K562 (cell line): Measurements from ENCODE around the gene NECTIN2. TPM values are rescaled to one million over a fixed set of nuclear protein-coding genes. Genes with fewer than 3 reads are reported as not detected.

Experiments
- ATAC-seq: fragments of 200-7000 bp; cut with Tn5 transposase; 3 replicates; pipeline ENCODE4 v1.9.1; 2020; ENCODE audit warnings: moderate library complexity
- BruUV-seq: library from RNA; stranded (reverse); fragments of 400-500 nt; replicated peaks from 2 replicates; lab custom pipeline; 2021; lab: Mats Ljungman, UMichigan
- CTCF ChIA-PET: fragments of 300-600 bp; formaldehyde crosslinking; extraction: SDS; loops from one replicate; lab custom pipeline; 2021; ENCODE audit warnings: low intra/inter-chr PET ratio; lab: Yijun Ruan, JAX
- POLR2A ChIA-PET: fragments of 300-600, 350-650 bp; sonication (Branson Sonifier 250); formaldehyde crosslinking; extraction: SDS; loops from one replicate; lab custom pipeline; 2021; ENCODE audit warnings: antibody characterized with exemption, inconsistent platforms; lab: Yijun Ruan, JAX
- DNase-seq, 4 experiments: peaks; one replicate each; pipeline versions ENCODE4 v3.0.0 to v3.0.0-alpha.2; 2011 to 2018; ENCODE audit warnings: low spot score in 3 of 4, mixed read lengths in 3 of 4; ENCODE audit errors: extremely low read depth in 1 of 4
- FAIRE-seq: peaks from 2 replicates; lab custom pipeline; 2011; peaks lifted over from hg19 to GRCh38; lab: Jason Lieb, UNC
- H2AFZ ChIP-seq: 2 replicates; pipeline ENCODE4 v1.6.0; 2011; ENCODE audit warnings: low read depth, low read length, control low read depth, inconsistent platforms
- H3K27ac ChIP-seq: fragments of 200-600 bp; 3 replicates; pipeline ENCODE4 v1.8.0; 2011; ENCODE audit warnings: low read depth, mild to moderate bottlenecking, control low read depth, inconsistent platforms, low read length, moderate library complexity, mixed read lengths; ENCODE audit errors: extremely low read depth
- H3K27me3 ChIP-seq, 2 experiments: fragments of 300-600 bp in 1 of 2; 2 replicates in 1 of 2; 3 replicates in 1 of 2; pipeline versions ENCODE4 v1.6.0 to v1.8.0; 2011; ENCODE audit warnings: inconsistent platforms in 2 of 2, low read length in 2 of 2, mild to moderate bottlenecking in 1 of 2, mixed read lengths in 1 of 2, moderate library complexity in 1 of 2; ENCODE audit not compliant: control insufficient read depth in 2 of 2, insufficient read depth in 2 of 2
- H3K36me3 ChIP-seq: fragments of 300-600 bp; 3 replicates; pipeline ENCODE4 v1.8.0; 2011; ENCODE audit warnings: mild to moderate bottlenecking, low read length, inconsistent platforms; ENCODE audit not compliant: control insufficient read depth, insufficient read depth
- H3K4me1 ChIP-seq, 2 experiments: fragments of 200-600 bp in 1 of 2; replicated peaks in 1 of 2; 2 replicates in 1 of 2; 3 replicates in 1 of 2; pipeline versions ENCODE4 v1.5.1 to v1.8.0; 2011; ENCODE audit warnings: inconsistent platforms in 2 of 2, low read length in 2 of 2, mild to moderate bottlenecking in 1 of 2, mixed read lengths in 1 of 2, moderate library complexity in 1 of 2; ENCODE audit not compliant: control insufficient read depth in 2 of 2, insufficient read depth in 2 of 2
- H3K4me2 ChIP-seq: 2 replicates; pipeline ENCODE4 v1.6.1; 2011; ENCODE audit warnings: low read length, control low read depth, inconsistent platforms, mixed read lengths; ENCODE audit not compliant: insufficient read depth
- H3K4me3 ChIP-seq: fragments of 200-600 bp; sonication (generic), shearing (Covaris generic); 2 replicates; pipeline ENCODE4 v1.5.1; 2016; ENCODE audit warnings: control low read depth, inconsistent platforms
- H3K79me2 ChIP-seq: fragments of 200-600 bp; 3 replicates; pipeline ENCODE4 v1.8.0; 2011; ENCODE audit warnings: low read length, inconsistent platforms; ENCODE audit not compliant: control insufficient read depth, insufficient read depth
- H3K9ac ChIP-seq, 2 experiments: 2 replicates each; pipeline versions ENCODE4 v1.6.0 to v1.6.1; 2011; ENCODE audit warnings: low read depth in 2 of 2, low read length in 2 of 2, control low read depth in 1 of 2, inconsistent platforms in 1 of 2, mild to moderate bottlenecking in 1 of 2, mixed read lengths in 1 of 2; ENCODE audit not compliant: insufficient read depth in 1 of 2
- H3K9me1 ChIP-seq: one replicate; pipeline ENCODE4 v1.6.0; 2011; ENCODE audit warnings: inconsistent platforms, mild to moderate bottlenecking, low read length, moderate library complexity; ENCODE audit not compliant: control insufficient read depth, insufficient read depth
- H3K9me3 ChIP-seq: replicated peaks from 2 replicates; pipeline ENCODE4 v1.5.1; 2011; ENCODE audit warnings: low read depth, low read length, inconsistent platforms; ENCODE audit not compliant: control insufficient read depth, insufficient read depth
- H4K20me1 ChIP-seq: replicated peaks from 2 replicates; pipeline ENCODE4 v1.6.1; 2011; ENCODE audit warnings: low read length, inconsistent platforms, mixed read lengths; ENCODE audit not compliant: control insufficient read depth, insufficient read depth
- BCL6 ChIP-seq: fragments of 250-450 bp; sonication (Bioruptor Pico); IDR thresholded peaks from 2 replicates; pipeline ENCODE4 v1.4.0; 2020
- CHCHD3 ChIP-seq: fragments of 250-450 bp; sonication (Bioruptor Pico); IDR thresholded peaks from 2 replicates; pipeline ENCODE4 v2.1.2; 2022; ENCODE audit warnings: mild to moderate bottlenecking
- ESRRA ChIP-seq: fragments of 450-650 bp; IDR thresholded peaks from 2 replicates; pipeline ENCODE4 v1.6.1; 2014; ENCODE audit warnings: low read depth, mild to moderate bottlenecking, moderate library complexity, borderline replicate concordance
- ETV6 ChIP-seq, 3 experiments: fragments of 150-350 bp in 1 of 3; sonication (generic) in 1 of 3; formaldehyde crosslinking in 1 of 3; IDR thresholded peaks; 2 replicates each; pipeline versions ENCODE4 v1.6.1 to v1.8.0; 2014 to 2022; ENCODE audit warnings: borderline replicate concordance in 2 of 3, low read depth in 2 of 3, antibody characterized with exemption in 1 of 3, low read length in 1 of 3, mild to moderate bottlenecking in 1 of 3, missing genetic modification reagents in 1 of 3
- HCFC1 ChIP-seq: IDR thresholded peaks from 2 replicates; pipeline ENCODE4 v1.6.1; 2012; ENCODE audit warnings: low read depth, low read length, improper control_type of control experiment
- JUND ChIP-seq, 2 experiments: IDR thresholded peaks; 2 replicates in 1 of 2; 3 replicates in 1 of 2; pipeline ENCODE4 v1.6.1; 2011; ENCODE audit warnings: borderline replicate concordance in 2 of 2, low read depth in 2 of 2, low read length in 2 of 2, improper control_type of control experiment in 1 of 2, missing biosample characterization in 1 of 2, missing genetic modification characterization in 1 of 2, missing genetic modification reagents in 1 of 2
- NRF1 ChIP-seq, 2 experiments: fragments of 450-650 bp; IDR thresholded peaks in 1 of 2; conservative IDR thresholded peaks in 1 of 2; 2 replicates each; pipeline ENCODE4 v1.6.1; 2014; ENCODE audit warnings: mild to moderate bottlenecking in 2 of 2
- POLR3G ChIP-seq: IDR thresholded peaks from 2 replicates; pipeline ENCODE4 v1.6.1; 2011; ENCODE audit not compliant: insufficient read length, insufficient replicate concordance; ENCODE audit errors: extremely low read depth
- PYGO2 ChIP-seq: fragments of 450-650 bp; IDR thresholded peaks from 2 replicates; pipeline ENCODE4 v1.6.1; 2016; ENCODE audit warnings: mild to moderate bottlenecking, missing genetic modification characterization, moderate library complexity, missing compliant biosample characterization
- RBM14 ChIP-seq: fragments of 200-400 bp; formaldehyde crosslinking; IDR thresholded peaks from 2 replicates; pipeline ENCODE4 v1.6.1; 2018; ENCODE audit warnings: low read depth, mild to moderate bottlenecking, low read length, moderate library complexity, borderline replicate concordance; ENCODE audit not compliant: insufficient read depth
- STAG1 ChIP-seq: sonication (generic); formaldehyde crosslinking; IDR thresholded peaks from 2 replicates; pipeline ENCODE4 v1.5.0; 2020; ENCODE audit warnings: missing genetic modification reagents, borderline replicate concordance
- TAF1 ChIP-seq: IDR thresholded peaks from 2 replicates; pipeline ENCODE4 v1.6.1; 2011; ENCODE audit warnings: mild to moderate bottlenecking, low read length, moderate library complexity; ENCODE audit not compliant: insufficient read depth, control insufficient read depth, severe bottlenecking; ENCODE audit errors: extremely low read depth
- TEAD1 ChIP-seq, 2 experiments: fragments of 450-650 bp in 1 of 2; sonication (generic) in 1 of 2; formaldehyde crosslinking; IDR thresholded peaks; 2 replicates each; pipeline versions ENCODE4 v1.4.0 to v1.8.0; 2020 to 2022; ENCODE audit warnings: mild to moderate bottlenecking in 2 of 2, missing genetic modification reagents in 1 of 2
- ZNF512 ChIP-seq: IDR thresholded peaks from 2 replicates; pipeline ENCODE4 v1.6.1; 2016; ENCODE audit warnings: missing genetic modification characterization, missing compliant biosample characterization
- WGBS: fragments of 100-300 bp; shearing (Covaris generic); methylation state at CpG from one replicate; pipeline ENCODE4 v1.1.6; 2016; ENCODE audit warnings: low coverage, mixed read lengths; ENCODE audit not compliant: insufficient coverage; ENCODE audit errors: missing lambda C conversion rate; 5-methylcytosine and 5-hydroxymethylcytosine counted together
- in situ Hi-C: fragments of 300-500 bp; cut with MboI; formaldehyde crosslinking; loops from 4 replicates; pipeline ENCODE4 v1.15.0; 2018; ENCODE audit warnings: inconsistent platforms, mixed read lengths
- intact Hi-C: fragments of 100-400 bp; cut with micrococcal nuclease; formaldehyde crosslinking; loops from 2 replicates; pipeline ENCODE4 v1.14.2; 2022
- polyA plus RNA-seq, 8 experiments: library from polyadenylated mRNA; depleted of rRNA in 4 of 8; stranded (reverse) in 5 of 8; unstranded in 3 of 8; fragments of >200 nt; fragmentation: Nextera tagmentation in 2 of 8; fragmentation: Illumina TruSeq in 1 of 8; extraction: Ambion mirVana in 2 of 8; extraction: Trizol in 1 of 8; gene quantifications; 2 replicates each; pipeline versions ENCODE4 v1.2.1 to v1.2.3, GENCODE V29; 2011 to 2014; ENCODE audit warnings: inconsistent platforms in 1 of 8, missing spikeins in 1 of 8
- total RNA-seq, 7 experiments: library from RNA; depleted of rRNA in 6 of 7; stranded (reverse); fragments of >200 nt in 6 of 7; fragmentation: Illumina TruSeq in 2 of 7; extraction: Trizol in 2 of 7; gene quantifications; 2 replicates each; pipeline versions ENCODE4 v1.2.1 to v1.2.3, GENCODE V29; 2011 to 2021; ENCODE audit warnings: low replicate concordance in 1 of 7
- TF ChIP-seq, protein P1 (sequence below): sonication (generic); formaldehyde crosslinking; IDR thresholded peaks from 2 replicates; pipeline ENCODE4 v1.8.1; 2023; ENCODE audit warnings: mild to moderate bottlenecking, missing genetic modification reagents

NECTIN2 gene
- total and polyA plus RNA-seq, 9 of the 15 experiments (the other 6 are each of a cell fraction or from before 2014, with no cell fraction given): 3.9 to 94.9 (median 34.9) TPM

DNA sequence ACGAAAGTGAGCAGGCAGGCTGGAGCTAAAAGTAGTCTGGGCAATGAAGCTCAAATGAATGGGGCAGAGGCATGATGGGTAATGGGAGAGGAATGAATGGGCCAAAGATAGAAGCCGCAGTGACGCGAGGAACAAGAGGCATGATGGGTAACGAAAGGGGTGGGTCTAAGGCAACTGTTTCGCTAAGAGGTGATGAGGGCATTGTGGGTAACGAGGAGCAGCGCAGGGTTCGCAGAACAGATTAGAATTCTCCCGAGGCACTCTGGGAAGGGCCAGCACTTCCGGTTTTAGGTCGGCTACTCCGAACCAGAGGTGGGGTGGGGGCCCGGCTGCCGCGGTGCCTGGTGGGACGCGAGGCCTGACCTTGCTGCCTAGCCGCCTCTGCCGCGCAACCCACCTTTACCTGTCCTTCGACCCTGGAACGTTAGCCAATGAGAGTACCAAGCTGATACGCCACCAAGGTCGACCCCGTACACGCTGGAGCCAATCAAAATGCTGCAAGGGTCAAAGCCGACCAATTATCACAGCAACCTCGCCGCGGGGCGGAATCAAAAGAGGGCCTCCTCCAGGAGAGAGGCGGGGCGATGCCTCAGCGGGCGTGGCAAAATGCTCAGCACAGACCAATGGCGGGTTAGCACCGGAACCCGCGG lies 44.4 kb downstream of the NECTIN2 start:
- POLR2A ChIA-PET: interaction anchor here (0.5 to 1.8 kb wide), 21 partner anchors 9 to 549 kb away, joined by 3 to 9 read pairs (median 4); partner anchors contain the start of genes APOE and NECTIN2
- H3K9me1 ChIP-seq: no peaks in the 10 kb centered on the region
- H3K9ac ChIP-seq: peak overlapping the region; percentile 81 to 88; a peak in 3 of 4 replicates
- no peaks in the 10 kb centered on the region for H3K27me3 ChIP-seq
- FAIRE-seq: peak; percentile 100
- peaks cover 6% of the 10 kb centered on the region; the same call in 1 of the 2 replicates for H4K20me1 ChIP-seq
- peaks cover 17 to 33% of the 10 kb centered on the region in 2 experiments for H3K4me1 ChIP-seq
- peak overlapping the region; percentile 88 for H2AFZ ChIP-seq
- intact Hi-C loops (loop anchor here (2.0 kb wide), 2 partner anchors 24 to 46 kb away; partner anchors contain the start of gene APOC1), in situ Hi-C loops (loop anchor here (10.0 kb wide), 1 partner anchor 164 kb away; no protein-coding TSS in a partner anchor)
- H3K4me3 ChIP-seq: peak overlapping the region; percentile 46
- under 1% methylated on average over 39 of the region's 40 CpGs for WGBS
- peak overlapping the region; percentile 94 for H3K4me2 ChIP-seq
- CTCF ChIA-PET: no interaction called here
- DNase-seq: peak; percentile 93 to 100 (median 96)
- no peaks in the 10 kb centered on the region; the same call in 1 of the 2 replicates for H3K9me3 ChIP-seq
- H3K27ac ChIP-seq: peak overlapping the region; percentile 96
- peak; percentile 93 for ATAC-seq
- BruUV-seq: no TSS peak
- peaks cover 43% of the 10 kb centered on the region for H3K79me2 ChIP-seq
- peaks cover 52% of the 10 kb centered on the region for H3K36me3 ChIP-seq
- TF ChIP-seq, protein P1, sequence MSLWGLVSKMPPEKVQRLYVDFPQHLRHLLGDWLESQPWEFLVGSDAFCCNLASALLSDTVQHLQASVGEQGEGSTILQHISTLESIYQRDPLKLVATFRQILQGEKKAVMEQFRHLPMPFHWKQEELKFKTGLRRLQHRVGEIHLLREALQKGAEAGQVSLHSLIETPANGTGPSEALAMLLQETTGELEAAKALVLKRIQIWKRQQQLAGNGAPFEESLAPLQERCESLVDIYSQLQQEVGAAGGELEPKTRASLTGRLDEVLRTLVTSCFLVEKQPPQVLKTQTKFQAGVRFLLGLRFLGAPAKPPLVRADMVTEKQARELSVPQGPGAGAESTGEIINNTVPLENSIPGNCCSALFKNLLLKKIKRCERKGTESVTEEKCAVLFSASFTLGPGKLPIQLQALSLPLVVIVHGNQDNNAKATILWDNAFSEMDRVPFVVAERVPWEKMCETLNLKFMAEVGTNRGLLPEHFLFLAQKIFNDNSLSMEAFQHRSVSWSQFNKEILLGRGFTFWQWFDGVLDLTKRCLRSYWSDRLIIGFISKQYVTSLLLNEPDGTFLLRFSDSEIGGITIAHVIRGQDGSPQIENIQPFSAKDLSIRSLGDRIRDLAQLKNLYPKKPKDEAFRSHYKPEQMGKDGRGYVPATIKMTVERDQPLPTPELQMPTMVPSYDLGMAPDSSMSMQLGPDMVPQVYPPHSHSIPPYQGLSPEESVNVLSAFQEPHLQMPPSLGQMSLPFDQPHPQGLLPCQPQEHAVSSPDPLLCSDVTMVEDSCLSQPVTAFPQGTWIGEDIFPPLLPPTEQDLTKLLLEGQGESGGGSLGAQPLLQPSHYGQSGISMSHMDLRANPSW (CRISPR knock-in tag): 0 out of 2 replicates have a peak, but pooled peaks have one; percentile 46
- TF ChIP-seq ZNF512 (tag) (no peak), TAF1 (peak; percentile 82), POLR3G (no peak), JUND (IDR thresholded peaks at IDR 0.05; ENCODE audit: borderline replicate concordance, low read depth, low read length) (peak; percentile 52; the same call in 1 of the 2 replicates), JUND (tag; IDR thresholded peaks at IDR 0.05; ENCODE audit: borderline replicate concordance, low read depth, low read length) (peak; percentile 55; the same call in 1 of the 3 replicates), PYGO2 (no peak), NRF1 (conservative IDR thresholded peaks at IDR 0.05 in 1 of 2, IDR thresholded peaks at IDR 0.05 in 1 of 2) (peak; percentile 91 to 92), CHCHD3 (CRISPR knock-in tag) (no peak), ESRRA (peak; percentile 94), STAG1 (CRISPR knock-in tag) (no peak), RBM14 (no peak), HCFC1 (peak; percentile 76), TEAD1 (CRISPR knock-in tag; IDR thresholded peaks at IDR 0.05) (no peak; a peak in 1 of 4 replicates), ETV6 (IDR thresholded peaks at IDR 0.05; ENCODE audit: borderline replicate concordance in 1 of 2, low read depth in 2 of 2, low read length in 1 of 2) (no peak), ETV6 (CRISPR knock-in tag; IDR thresholded peaks at IDR 0.05; ENCODE audit: borderline replicate concordance) (no peak), BCL6 (CRISPR knock-in tag) (no peak)
